Cardiac fibroblast (primary cell): ENCODE measurements around the gene LYPD6.
A peak's percentile ranks its signal among the peaks of the same experiment; 100 is the strongest.

Experiments used
- DNase-seq, 2 donors: peaks; one replicate each; pipeline versions ENCODE4 v3.0.0 to v3.0.0-alpha.2; 2010; ENCODE audit warnings: low read depth in 2 of 2
- H3K4me3 ChIP-seq, 2 donors: replicated peaks in 1 of 2; 1 replicate in 1 of 2; 2 replicates in 1 of 2; pipeline ENCODE4 v1.5.1; 2011; ENCODE audit warnings: low read depth in 2 of 2, low read length in 2 of 2, mild to moderate bottlenecking in 2 of 2, moderate library complexity in 1 of 2
- TF ChIP-seq, protein P1 (sequence below): IDR thresholded peaks from one replicate; pipeline ENCODE4 v1.5.1; 2011; ENCODE audit warnings: low read depth, mild to moderate bottlenecking, low read length, inconsistent platforms

Gene LYPD6

DNA sequence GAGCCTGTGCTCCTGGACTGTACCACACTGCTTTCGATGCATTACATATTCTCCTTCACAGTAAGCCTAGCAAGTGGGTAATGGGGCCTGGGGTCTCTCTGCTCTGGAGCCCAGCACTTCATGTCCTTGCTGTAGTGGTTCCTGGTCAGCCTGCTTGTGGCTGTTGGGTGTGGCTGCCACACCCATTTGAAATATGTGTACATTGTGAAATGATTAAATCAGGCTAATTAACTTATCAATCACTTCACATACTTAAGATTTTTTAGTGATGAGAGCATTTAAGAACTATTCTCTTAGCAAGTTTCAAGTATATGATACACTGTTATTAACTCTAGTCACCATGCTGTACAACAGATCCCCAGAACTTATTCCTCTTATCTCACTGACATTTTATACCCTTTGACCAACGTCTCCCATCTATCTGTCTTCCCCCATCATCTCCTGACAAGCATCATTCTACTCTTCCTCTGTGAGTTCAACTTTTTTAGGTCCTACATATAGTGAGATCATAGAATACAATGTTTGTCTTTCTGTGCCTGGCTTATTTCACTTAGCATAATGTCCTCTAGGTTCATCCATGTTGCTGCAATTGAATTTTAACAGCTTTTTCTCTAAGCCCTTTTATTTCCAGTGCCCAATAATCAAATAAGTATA, 92.1 kb downstream of the LYPD6 start:
- no peak overlapping the region for H3K4me3 ChIP-seq
- TF ChIP-seq, protein P1, sequence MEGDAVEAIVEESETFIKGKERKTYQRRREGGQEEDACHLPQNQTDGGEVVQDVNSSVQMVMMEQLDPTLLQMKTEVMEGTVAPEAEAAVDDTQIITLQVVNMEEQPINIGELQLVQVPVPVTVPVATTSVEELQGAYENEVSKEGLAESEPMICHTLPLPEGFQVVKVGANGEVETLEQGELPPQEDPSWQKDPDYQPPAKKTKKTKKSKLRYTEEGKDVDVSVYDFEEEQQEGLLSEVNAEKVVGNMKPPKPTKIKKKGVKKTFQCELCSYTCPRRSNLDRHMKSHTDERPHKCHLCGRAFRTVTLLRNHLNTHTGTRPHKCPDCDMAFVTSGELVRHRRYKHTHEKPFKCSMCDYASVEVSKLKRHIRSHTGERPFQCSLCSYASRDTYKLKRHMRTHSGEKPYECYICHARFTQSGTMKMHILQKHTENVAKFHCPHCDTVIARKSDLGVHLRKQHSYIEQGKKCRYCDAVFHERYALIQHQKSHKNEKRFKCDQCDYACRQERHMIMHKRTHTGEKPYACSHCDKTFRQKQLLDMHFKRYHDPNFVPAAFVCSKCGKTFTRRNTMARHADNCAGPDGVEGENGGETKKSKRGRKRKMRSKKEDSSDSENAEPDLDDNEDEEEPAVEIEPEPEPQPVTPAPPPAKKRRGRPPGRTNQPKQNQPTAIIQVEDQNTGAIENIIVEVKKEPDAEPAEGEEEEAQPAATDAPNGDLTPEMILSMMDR = no peak
- DNase-seq = peak; percentile 2 to 44

DNA sequence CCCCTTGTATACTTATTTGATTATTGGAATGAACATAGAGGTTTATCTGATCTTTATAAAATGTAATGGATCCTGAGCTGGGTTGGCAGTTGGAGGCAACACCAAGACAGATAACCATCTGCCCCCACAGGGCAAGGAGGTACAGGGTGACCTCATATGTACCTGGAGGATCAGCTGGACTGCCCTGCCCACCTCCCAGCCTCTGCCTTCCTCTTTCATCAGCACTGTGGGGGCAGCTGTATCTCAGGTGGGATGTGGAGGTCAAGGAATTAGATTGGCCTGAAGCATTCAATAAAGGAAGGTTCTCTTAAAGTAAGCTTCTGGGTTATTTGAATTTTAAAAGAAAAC, 92.6 kb downstream of the LYPD6 start:
- no peak overlapping the region for H3K4me3 ChIP-seq
- DNase-seq = no peak
- TF ChIP-seq, protein P1 = no peak

DNA sequence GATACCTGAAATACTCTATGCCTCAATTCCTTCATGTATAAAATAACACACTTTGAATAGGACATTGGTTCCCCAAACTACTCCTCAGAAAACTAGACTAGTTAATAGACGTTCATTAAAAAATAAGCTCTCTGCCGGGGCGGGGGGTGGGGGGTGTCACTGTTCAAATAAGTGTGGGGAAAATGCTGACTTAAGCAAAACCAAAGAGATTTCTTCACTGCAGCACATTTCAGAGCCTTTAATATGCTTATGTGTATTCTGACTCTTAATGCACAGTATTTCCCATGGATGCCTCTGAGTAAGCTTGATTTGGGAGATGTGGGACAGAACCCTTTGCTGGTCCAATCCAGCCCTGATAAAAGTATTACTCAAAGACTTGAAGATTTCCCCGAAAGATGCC, 93.2 kb downstream of the LYPD6 start:
- TF ChIP-seq, protein P1 = no peak
- no peak for DNase-seq
- no peak overlapping the region for H3K4me3 ChIP-seq

GRCh38 chr2:149427387-149427786, 97.0 kb downstream of the LYPD6 start:
- H3K4me3 ChIP-seq = no peak overlapping the region
- TF ChIP-seq, protein P1 = no peak
- no peak for DNase-seq

GRCh38 chr2:149428783-149429182, 98.4 kb downstream of the LYPD6 start:
- no peak overlapping the region for H3K4me3 ChIP-seq
- TF ChIP-seq, protein P1 = no peak
- no peak for DNase-seq

- no peak for DNase-seq
- TF ChIP-seq, protein P1 = no peak
- no peak overlapping the region for H3K4me3 ChIP-seq
These were observed 100.7 kb downstream of the LYPD6 start for GRCh38 chr2:149430743-149431736.
